ENCODE data around the gene VARS2. TPM values are rescaled to one million over a fixed set of nuclear protein-coding genes. Genes with fewer than 3 reads are reported as not detected.
"Not testable (repeated sequence)": the region's sequence is repeated elsewhere in the genome, so short reads cannot be mapped to it uniquely, and the experiment has no call there.

The VARS2 gene
- total RNA-seq, 2 experiments from 2014 or later: 46.6 to 54.1 TPM

DNA sequence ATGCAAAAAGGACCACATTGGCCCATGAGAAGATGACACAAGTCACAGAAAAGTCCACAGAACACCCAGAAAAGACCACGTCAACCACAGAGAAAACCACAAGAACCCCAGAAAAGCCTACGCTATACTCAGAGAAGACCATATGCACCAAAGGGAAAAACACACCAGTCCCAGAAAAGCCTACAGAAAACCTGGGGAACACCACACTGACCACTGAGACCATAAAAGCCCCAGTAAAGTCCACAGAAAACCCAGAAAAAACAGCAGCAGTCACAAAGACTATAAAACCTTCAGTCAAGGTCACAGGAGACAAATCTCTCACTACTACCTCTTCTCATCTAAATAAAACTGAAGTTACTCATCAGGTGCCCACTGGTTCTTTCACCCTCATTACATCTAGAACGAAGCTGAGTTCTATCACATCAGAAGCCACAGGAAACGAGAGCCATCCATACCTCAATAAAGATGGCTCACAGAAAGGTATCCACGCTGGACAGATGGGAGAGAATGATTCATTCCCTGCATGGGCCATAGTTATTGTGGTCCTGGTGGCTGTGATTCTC is 38.0 kb downstream of the VARS2 start:
- H3K27me3 Mint-ChIP-seq: peaks cover 85% of the 10 kb centered on the region

DNA sequence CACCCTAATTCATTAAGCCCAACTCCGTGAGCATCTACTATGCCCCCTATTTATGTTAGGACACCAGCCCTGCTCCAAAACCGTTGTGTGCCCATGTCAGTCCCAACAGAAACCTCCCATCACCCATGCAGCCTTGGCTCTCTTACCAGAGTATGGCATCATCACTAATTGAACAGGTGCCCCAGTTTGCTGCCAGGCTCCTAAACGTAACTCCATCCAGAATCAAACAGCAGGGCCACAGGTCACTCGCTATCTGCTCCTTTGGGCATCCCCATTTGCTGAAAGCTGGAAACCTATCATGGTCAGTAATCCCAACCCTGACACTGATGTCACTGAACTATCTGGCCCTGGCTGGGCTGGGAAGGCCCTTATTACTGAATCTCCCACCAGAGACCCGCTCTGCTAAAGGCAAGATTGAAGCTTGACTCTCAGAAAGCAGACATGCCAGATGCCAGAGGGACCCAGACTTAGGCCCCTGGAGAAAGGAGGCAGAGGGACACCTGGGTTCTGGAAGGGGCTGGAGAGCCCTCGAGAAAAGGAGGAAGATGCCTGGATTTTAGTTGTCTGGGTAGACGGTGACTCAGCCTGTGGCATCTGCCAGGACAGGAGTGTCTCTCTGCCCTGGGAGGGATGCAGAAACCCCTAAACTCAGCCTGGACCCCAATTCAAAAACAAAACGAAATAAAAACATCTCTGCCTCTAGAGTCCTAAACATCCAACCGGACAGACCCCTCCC is 40.8 kb downstream of the VARS2 start:
- DNase-seq (no peak), ATAC-seq (no peak)
- CTCF ChIA-PET: interaction anchor here (0.7 to 2.8 kb wide), 6 partner anchors 10 to 125 kb away, joined by 3 to 11 read pairs (median 4); partner anchors contain the start of gene VARS2
- no peaks in the 10 kb centered on the region for H3K36me3 Mint-ChIP-seq
- peak overlapping the region; percentile 55 for H3K4me3 Mint-ChIP-seq
- peaks cover 8% of the 10 kb centered on the region for H3K4me1 Mint-ChIP-seq
- no peak overlapping the region for H3K27ac Mint-ChIP-seq
- peaks cover 89% of the 10 kb centered on the region for H3K27me3 Mint-ChIP-seq
- H3K9me3 Mint-ChIP-seq (ENCODE audit: low read depth): no peaks in the 10 kb centered on the region

More for the DNA sequence above, 38.0 kb downstream of the VARS2 start:
- no peak overlapping the region for H3K4me3 Mint-ChIP-seq
- ATAC-seq: no peak
- CTCF ChIA-PET: no interaction called here
- DNase-seq: no peak
- no peak overlapping the region for H3K27ac Mint-ChIP-seq
- H3K4me1 Mint-ChIP-seq: peaks cover 8% of the 10 kb centered on the region
- no peaks in the 10 kb centered on the region for H3K36me3 Mint-ChIP-seq
- H3K9me3 Mint-ChIP-seq (ENCODE audit: low read depth): no peaks in the 10 kb centered on the region

DNA sequence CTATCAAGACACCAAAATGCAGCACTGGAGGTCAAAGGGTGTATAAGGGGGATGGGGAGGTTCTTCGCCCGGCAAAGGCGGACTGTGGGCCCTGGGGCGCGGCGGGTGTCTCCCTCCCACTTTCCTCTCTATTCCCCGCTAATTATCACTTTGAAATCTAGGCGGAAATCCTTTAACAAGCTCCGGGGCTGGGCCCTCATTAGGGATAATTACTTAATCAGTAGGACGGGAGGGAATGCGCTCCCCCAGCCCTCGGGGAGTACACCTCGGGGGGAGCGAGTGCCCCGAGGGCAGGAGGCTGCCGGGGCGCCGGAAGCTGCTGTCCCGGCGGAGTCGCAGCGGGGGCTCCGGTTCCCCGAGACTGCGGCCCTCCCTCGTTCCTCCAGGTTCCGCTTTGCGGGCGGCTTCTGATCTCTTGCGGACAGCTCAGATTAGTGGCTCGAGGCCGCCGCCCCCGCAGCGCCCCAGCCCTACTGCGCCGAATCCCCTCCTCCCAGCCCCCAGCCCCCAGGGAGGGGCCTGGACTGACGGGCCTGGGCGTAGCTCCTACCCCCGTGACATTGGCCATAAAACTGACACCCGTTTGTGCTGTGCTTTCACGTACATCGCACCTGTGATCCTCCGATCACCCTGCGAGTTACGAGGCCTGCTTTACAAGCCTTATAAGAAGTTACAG is 41.5 kb downstream of the VARS2 start:
- no peaks in the 10 kb centered on the region for H3K9me3 Mint-ChIP-seq (ENCODE audit: low read depth)
- CTCF ChIA-PET: interaction anchor here (0.5 to 2.8 kb wide), 8 partner anchors 9 to 219 kb away, joined by 3 to 11 read pairs (median 4); partner anchors contain the start of gene VARS2
- H3K4me1 Mint-ChIP-seq: peaks cover 8% of the 10 kb centered on the region
- H3K4me3 Mint-ChIP-seq: peak overlapping the region; percentile 55
- no peaks in the 10 kb centered on the region for H3K36me3 Mint-ChIP-seq
- peak; percentile 80 for DNase-seq
- ATAC-seq: peak; percentile 95
- H3K27ac Mint-ChIP-seq: no peak overlapping the region
- peaks cover 89% of the 10 kb centered on the region for H3K27me3 Mint-ChIP-seq

DNA sequence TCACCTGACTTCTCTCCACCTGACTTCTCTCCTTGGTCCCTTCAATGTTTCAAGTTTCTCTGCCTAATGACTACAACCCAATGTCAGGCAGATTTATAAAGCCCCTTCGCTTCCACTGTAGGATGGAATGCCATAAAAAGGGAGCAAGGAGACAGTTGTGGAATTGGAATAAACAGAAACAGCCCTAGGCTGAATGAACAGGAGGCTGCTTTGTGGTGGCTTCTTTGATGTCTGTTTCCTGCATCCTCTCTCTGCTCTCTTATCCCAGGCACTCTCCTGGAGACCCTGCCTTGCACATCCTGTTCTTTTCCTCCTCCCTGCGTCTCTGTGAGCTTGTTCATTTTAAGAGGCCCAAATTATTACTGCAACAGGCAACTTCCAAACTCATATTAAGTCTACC is 43.7 kb downstream of the VARS2 start:
- no peak for DNase-seq
- H3K4me3 Mint-ChIP-seq: no peak overlapping the region
- H3K36me3 Mint-ChIP-seq: no peaks in the 10 kb centered on the region
- H3K27ac Mint-ChIP-seq: no peak overlapping the region
- CTCF ChIA-PET: no interaction called here
- peaks cover 8% of the 10 kb centered on the region for H3K4me1 Mint-ChIP-seq
- H3K27me3 Mint-ChIP-seq: peaks cover 82% of the 10 kb centered on the region
- ATAC-seq: no peak
- H3K9me3 Mint-ChIP-seq (ENCODE audit: low read depth): no peaks in the 10 kb centered on the region

DNA sequence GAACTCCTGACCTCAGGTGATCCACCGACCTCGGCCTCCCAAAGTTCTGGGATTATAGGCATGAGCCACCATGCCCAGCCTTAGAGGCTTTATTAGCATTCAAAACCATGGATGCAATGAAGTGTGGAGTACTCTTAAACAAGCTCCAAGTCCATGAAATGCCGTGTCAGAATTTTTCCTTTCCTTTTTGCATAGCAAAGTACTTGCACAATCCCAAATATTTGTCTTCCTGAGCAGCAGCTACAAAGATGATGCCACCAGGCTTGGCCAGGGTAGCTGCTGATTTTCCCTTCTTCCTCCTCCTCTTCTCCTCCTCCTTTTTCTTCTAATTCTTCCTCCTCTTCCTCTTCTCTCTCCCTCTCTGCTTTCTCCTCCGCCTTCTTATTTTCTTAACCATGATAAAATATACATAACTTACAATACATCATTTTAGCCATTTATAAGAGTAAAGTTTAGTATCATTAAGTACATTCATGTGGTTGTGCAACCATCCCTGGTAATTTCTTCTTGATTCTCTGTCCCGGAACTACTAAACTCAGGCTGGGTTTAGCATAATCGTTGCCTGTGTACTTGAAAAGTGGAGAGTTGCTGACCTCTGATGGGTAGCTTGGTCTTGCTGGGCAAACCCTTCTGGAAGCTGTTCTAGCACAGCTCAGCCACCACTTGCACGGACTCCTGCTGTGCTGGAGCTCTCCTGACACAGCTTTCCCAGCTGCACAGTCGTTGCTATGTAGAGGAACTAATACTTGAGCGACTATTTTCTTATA is 47.1 kb downstream of the VARS2 start:
- CTCF ChIA-PET: interaction anchor here (1.0 to 1.2 kb wide), 2 partner anchors 28 to 46 kb away, joined by 3 read pairs; no protein-coding TSS in a partner anchor
- ATAC-seq (no peak), DNase-seq (no peak)
- Mint-ChIP-seq H3K4me3 (no peak overlapping the region), H3K4me1 (peaks cover 29% of the 10 kb centered on the region), H3K27me3 (peaks cover 76% of the 10 kb centered on the region), H3K27ac (no peak overlapping the region), H3K9me3 (ENCODE audit: low read depth) (no peaks in the 10 kb centered on the region), H3K36me3 (no peaks in the 10 kb centered on the region)

DNA sequence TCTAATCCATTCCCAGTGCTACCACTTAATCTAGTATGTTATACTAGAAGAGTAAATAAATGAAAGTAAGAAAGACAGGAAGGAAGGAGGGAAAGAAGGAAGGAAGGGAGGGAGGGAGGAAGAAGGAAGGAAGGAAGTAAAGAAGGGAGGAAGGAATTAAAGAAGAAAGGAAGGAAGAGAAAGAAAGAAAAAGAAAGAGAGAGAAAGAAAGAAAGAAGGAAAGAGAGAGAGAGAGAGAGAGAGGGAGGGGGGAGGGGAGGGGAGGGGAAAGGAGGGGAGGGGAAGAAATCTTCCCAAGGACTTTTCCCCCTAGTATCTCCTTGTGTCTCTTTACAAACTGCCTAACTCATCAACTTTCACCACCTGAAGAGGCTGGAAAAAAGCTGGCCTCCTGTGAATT is 48.7 kb downstream of the VARS2 start:
- Mint-ChIP-seq H3K27me3 (peaks cover 71% of the 10 kb centered on the region), H3K36me3 (no peaks in the 10 kb centered on the region), H3K9me3 (ENCODE audit: low read depth) (no peaks in the 10 kb centered on the region), H3K27ac (no peak overlapping the region), H3K4me1 (peaks cover 29% of the 10 kb centered on the region), H3K4me3 (no peak overlapping the region)
- DNase-seq (no peak), ATAC-seq (no peak)
- CTCF ChIA-PET: no interaction called here

DNA sequence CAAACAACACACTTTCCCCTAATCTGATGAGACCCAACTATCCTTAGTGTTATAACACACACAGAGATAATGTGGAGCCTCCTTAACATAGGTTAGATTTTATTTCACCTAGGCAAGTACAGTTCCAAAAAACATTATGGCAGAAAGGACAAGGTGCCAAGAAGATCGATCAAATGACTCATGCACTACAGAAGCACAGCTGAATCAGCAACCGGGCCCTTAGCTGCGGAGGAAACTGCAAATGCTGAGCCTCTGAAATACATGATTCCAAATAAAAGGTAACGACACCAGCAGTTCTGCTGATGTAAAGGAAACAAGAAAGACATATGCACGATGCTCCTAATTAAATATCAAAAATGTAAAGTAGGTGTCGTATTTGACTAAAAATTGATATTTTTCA is 49.6 kb downstream of the VARS2 start:
- peaks cover 29% of the 10 kb centered on the region for H3K4me1 Mint-ChIP-seq
- H3K9me3 Mint-ChIP-seq (ENCODE audit: low read depth): no peaks in the 10 kb centered on the region
- DNase-seq (no peak), ATAC-seq (no peak)
- CTCF ChIA-PET: interaction anchor here (1.3 kb wide), 1 partner anchor 116 kb away, joined by 4 read pairs; no protein-coding TSS in a partner anchor
- H3K36me3 Mint-ChIP-seq: no peaks in the 10 kb centered on the region
- no peak overlapping the region for H3K27ac Mint-ChIP-seq
- H3K27me3 Mint-ChIP-seq: peaks cover 64% of the 10 kb centered on the region
- H3K4me3 Mint-ChIP-seq: no peak overlapping the region

DNA sequence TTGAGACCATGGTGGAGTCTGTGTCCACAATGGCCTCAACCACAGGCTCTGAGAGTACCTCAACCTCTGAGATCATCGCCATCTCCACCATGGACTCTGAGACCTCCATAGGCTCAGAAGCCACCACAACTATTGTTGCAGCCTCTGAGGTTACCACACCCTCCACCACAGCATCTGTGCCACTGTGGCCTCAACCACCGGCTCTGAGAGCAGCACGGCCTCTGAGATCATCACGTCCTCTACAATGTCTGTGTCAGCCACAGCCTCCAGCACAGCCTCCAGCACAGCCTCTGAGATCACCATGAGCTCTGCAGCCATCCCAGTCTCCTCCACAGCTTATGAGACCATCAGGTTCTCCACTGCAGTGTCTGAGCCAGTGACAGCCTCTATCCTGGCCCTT is 50.0 kb downstream of the VARS2 start:
- CTCF ChIA-PET: interaction anchor here (1.2 to 1.3 kb wide), 2 partner anchors 9 to 116 kb away, joined by 4 read pairs; no protein-coding TSS in a partner anchor
- Mint-ChIP-seq H3K9me3 (ENCODE audit: low read depth) (no peaks in the 10 kb centered on the region), H3K4me3 (no peak overlapping the region), H3K27me3 (peaks cover 63% of the 10 kb centered on the region), H3K27ac (peak overlapping the region; percentile 31), H3K4me1 (peaks cover 29% of the 10 kb centered on the region), H3K36me3 (no peaks in the 10 kb centered on the region)
- ATAC-seq (peak; percentile 75), DNase-seq (peak; percentile 81)

DNA sequence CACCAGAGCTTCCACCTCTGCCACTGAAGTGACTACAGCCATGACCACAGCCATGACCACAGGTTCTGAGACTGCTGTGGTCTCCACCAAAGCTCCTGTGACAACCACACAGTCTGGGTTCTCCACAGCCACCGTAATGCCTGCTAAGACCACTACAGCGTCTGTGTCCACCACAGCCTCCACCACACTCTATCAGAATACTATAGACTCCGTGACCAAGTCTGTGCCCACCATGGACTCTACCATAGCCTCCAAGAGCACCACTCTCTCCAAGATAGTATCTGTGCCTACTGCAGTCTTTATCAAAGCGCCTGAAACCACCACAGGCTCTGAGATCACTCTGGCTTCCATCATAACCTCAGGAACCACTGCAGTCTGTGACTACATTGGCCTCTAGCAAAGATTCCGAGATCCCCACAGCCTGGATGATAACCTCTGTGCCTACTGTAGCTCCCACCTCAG is 51.1 kb downstream of the VARS2 start:
- ATAC-seq (peak; percentile 45), DNase-seq (peak; percentile 66)
- peaks cover 57% of the 10 kb centered on the region for H3K27me3 Mint-ChIP-seq
- no peaks in the 10 kb centered on the region for H3K36me3 Mint-ChIP-seq
- peak overlapping the region; percentile 44 for H3K27ac Mint-ChIP-seq
- CTCF ChIA-PET: interaction anchor here (1.2 to 1.3 kb wide), 3 partner anchors 10 to 115 kb away, joined by 4 read pairs; partner anchors contain the start of gene VARS2
- peaks cover 29% of the 10 kb centered on the region for H3K4me1 Mint-ChIP-seq
- no peaks in the 10 kb centered on the region for H3K9me3 Mint-ChIP-seq (ENCODE audit: low read depth)
- no peak overlapping the region for H3K4me3 Mint-ChIP-seq

DNA sequence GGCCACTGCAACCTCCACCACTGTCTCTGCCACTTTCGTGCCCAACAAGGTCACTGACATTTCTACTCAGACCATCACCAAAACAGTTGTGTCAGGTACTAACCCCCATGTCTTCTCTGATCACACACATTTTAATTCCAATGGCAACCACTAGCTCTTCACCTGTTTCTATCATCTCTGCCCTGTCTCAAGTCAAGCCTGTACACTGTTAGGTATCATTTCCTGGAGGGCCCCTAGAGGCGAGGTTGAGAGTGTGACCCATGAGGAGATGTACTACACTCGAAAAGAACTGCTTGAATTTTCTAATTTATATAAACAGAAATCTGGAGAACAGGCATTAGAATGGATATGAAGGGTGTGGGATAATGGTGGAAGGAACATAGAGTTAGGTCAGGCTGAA is 52.1 kb downstream of the VARS2 start:
- no peaks in the 10 kb centered on the region for H3K9me3 Mint-ChIP-seq (ENCODE audit: low read depth)
- peaks cover 29% of the 10 kb centered on the region for H3K4me1 Mint-ChIP-seq
- no peak for DNase-seq
- H3K36me3 Mint-ChIP-seq: no peaks in the 10 kb centered on the region
- no peak overlapping the region for H3K4me3 Mint-ChIP-seq
- CTCF ChIA-PET: interaction anchor here (0.7 to 1.3 kb wide), 2 partner anchors 9 to 52 kb away, joined by 3 to 4 read pairs; partner anchors contain the start of gene VARS2
- peaks cover 56% of the 10 kb centered on the region for H3K27me3 Mint-ChIP-seq
- peak overlapping the region; percentile 37 for H3K27ac Mint-ChIP-seq
- ATAC-seq: no peak

DNA sequence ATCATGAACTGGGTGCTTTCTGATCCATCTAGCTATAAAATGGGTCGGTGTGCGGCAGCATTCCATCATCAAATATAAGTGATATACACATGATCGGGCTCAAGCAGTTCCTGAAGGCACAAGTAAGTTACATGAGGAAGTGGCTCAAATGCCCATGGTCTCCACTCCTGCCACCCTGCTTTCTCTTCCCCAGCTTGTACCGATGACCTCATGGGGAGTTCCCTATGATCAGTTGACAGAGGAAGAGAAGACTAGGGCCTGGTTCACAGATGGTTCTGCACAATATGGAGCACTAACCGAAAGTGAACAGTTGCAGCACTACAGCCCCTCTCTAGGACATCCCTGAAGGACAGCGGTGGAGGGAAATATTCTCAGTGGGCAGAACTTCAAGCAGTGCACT is 55.1 kb downstream of the VARS2 start:
- H3K9me3 Mint-ChIP-seq (ENCODE audit: low read depth); H3K27ac Mint-ChIP-seq; ATAC-seq; DNase-seq; H3K4me3 Mint-ChIP-seq; H3K36me3 Mint-ChIP-seq: not testable (repeated sequence)
- Mint-ChIP-seq H3K27me3 (peaks cover 62% of the 10 kb centered on the region), H3K4me1 (peaks cover 21% of the 10 kb centered on the region)
- CTCF ChIA-PET: interaction anchor here (1.4 kb wide), 1 partner anchor 111 kb away, joined by 3 read pairs; no protein-coding TSS in a partner anchor

DNA sequence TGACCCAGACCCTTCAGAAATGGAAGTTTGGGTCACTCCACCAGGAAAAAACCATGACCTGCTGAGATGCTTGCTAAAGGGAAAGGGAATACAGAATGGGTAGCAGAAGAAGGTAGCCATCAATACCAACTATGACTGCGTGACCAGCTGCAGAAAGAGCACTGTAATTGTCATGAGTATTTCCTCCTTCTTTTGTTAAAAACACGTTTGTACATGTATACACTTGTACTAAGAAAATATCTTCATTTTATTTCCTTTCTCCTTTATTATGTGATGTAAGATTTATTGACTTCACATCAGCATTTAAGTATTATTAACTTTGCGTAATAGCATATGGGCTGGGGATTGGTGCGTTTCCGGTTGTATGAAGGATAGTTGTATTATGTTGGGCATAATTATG is 56.9 kb downstream of the VARS2 start:
- DNase-seq (no peak), ATAC-seq (no peak)
- Mint-ChIP-seq H3K4me3 (no peak overlapping the region), H3K4me1 (peaks cover 3% of the 10 kb centered on the region), H3K9me3 (ENCODE audit: low read depth) (no peaks in the 10 kb centered on the region), H3K36me3 (no peaks in the 10 kb centered on the region), H3K27ac (no peak overlapping the region), H3K27me3 (peaks cover 59% of the 10 kb centered on the region)
- CTCF ChIA-PET: no interaction called here

DNA sequence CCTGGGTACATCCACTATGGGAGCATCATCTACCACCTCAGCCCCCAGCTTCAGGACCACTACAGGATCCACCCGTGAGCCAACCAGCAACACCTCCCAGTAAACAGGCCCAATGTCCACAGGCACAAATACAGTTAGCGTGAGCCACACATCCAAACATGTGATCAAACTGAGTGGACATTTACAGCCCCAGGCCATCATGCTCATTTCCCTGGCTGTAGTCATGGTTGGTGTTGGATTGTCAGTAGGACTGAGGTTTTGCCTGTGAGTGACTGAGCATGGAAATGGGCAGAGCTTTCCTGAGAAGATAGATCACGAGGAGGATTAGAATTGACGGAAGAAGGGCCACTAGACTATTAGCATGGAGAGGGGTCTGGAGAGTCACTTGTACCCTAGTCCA is 58.8 kb downstream of the VARS2 start:
- ATAC-seq (no peak), DNase-seq (no peak)
- Mint-ChIP-seq H3K27ac (no peak overlapping the region), H3K9me3 (ENCODE audit: low read depth) (no peaks in the 10 kb centered on the region), H3K36me3 (no peaks in the 10 kb centered on the region), H3K4me1 (no peaks in the 10 kb centered on the region), H3K4me3 (no peak overlapping the region), H3K27me3 (peaks cover 57% of the 10 kb centered on the region)
- CTCF ChIA-PET: no interaction called here
